Measurements from ENCODE around the gene ARHGAP28. TPM values are rescaled to one million over a fixed set of nuclear protein-coding genes. Genes with fewer than 3 reads are reported as not detected.

ARHGAP28 gene
- total and polyA plus RNA-seq, 10 of the 15 experiments (the other 5 are each of a cell fraction or from before 2014, with no cell fraction given): not detected

GRCh38 chr18:6874315-6874714 lies 144.8 kb downstream of the ARHGAP28 start:
- Histone ChIP-seq H3K4me2 (ENCODE audit: control insufficient read depth, insufficient read depth) (no peak overlapping the region), H3K36me3 (ENCODE audit: control insufficient read depth in 2 of 2, insufficient read depth in 2 of 2, low read length in 1 of 2) (no peaks in the 10 kb centered on the region), H3K79me2 (ENCODE audit: control insufficient read depth, insufficient read depth, low read length) (no peaks in the 10 kb centered on the region), H3K9me3 (replicated peaks; ENCODE audit: control insufficient read depth, insufficient read depth, low read length) (no peaks in the 10 kb centered on the region), H3K9ac (ENCODE audit: control insufficient read depth, insufficient read depth, low read length) (no peak overlapping the region), H2AFZ (ENCODE audit: control insufficient read depth, low read depth, low read length) (no peak overlapping the region), H4K20me1 (ENCODE audit: control insufficient read depth, insufficient read depth) (no peaks in the 10 kb centered on the region), H3K4me1 (ENCODE audit: control insufficient read depth, insufficient read depth, low read length) (no peaks in the 10 kb centered on the region), H3K27me3 (replicated peaks in 1 of 2; ENCODE audit: control insufficient read depth in 2 of 2, insufficient read depth in 2 of 2, low read length in 1 of 2) (no peaks in the 10 kb centered on the region), H3K27ac (ENCODE audit: control insufficient read depth, insufficient read depth) (no peak overlapping the region), H3K4me3 (no peak overlapping the region)
- TF ChIP-seq E4F1 (IDR thresholded peaks at IDR 0.05; ENCODE audit: borderline replicate concordance, partially characterized antibody) (no peak), HCFC1 (IDR thresholded peaks at IDR 0.05; ENCODE audit: low read length) (no peak), GATAD2B (conservative IDR thresholded peaks at IDR 0.05; ENCODE audit: low read depth) (no peak)
- in situ Hi-C loops (cut with MboI) (no loop called here), intact Hi-C loops (cut with micrococcal nuclease; ENCODE audit: unreplicated experiment) (no loop called here)
- DNase-seq (ENCODE audit: low read depth, low spot score): no peak
- no peak for ATAC-seq
- 0% methylated on average over 1 of the region's 1 CpG for WGBS (ENCODE audit: insufficient coverage, insufficient replicate concordance, low lambda C conversion rate, missing lambda C conversion rate)
- ChIA-PET CTCF (no interaction called here), SMC1A (ENCODE audit: uncharacterized antibody, unreplicated experiment) (no interaction called here), POLR2A (no interaction called here), RAD21 (ENCODE audit: unreplicated experiment) (no interaction called here)
- peak; percentile 35 for FAIRE-seq
- BruUV-seq (replicated peaks): no TSS peak

- Histone ChIP-seq H3K4me2 (ENCODE audit: control insufficient read depth, insufficient read depth) (no peak overlapping the region), H4K20me1 (ENCODE audit: control insufficient read depth, insufficient read depth) (no peaks in the 10 kb centered on the region), H3K27me3 (replicated peaks in 1 of 2; ENCODE audit: control insufficient read depth in 2 of 2, insufficient read depth in 2 of 2, low read length in 1 of 2) (no peaks in the 10 kb centered on the region), H3K4me1 (ENCODE audit: control insufficient read depth, insufficient read depth, low read length) (no peaks in the 10 kb centered on the region), H3K36me3 (ENCODE audit: control insufficient read depth in 2 of 2, insufficient read depth in 2 of 2, low read length in 1 of 2) (no peaks in the 10 kb centered on the region), H3K9ac (ENCODE audit: control insufficient read depth, insufficient read depth, low read length) (no peak overlapping the region), H3K79me2 (ENCODE audit: control insufficient read depth, insufficient read depth, low read length) (no peaks in the 10 kb centered on the region), H3K27ac (ENCODE audit: control insufficient read depth, insufficient read depth) (no peak overlapping the region), H2AFZ (ENCODE audit: control insufficient read depth, low read depth, low read length) (no peak overlapping the region), H3K9me3 (replicated peaks; ENCODE audit: control insufficient read depth, insufficient read depth, low read length) (no peaks in the 10 kb centered on the region), H3K4me3 (no peak overlapping the region)
- RAD21 ChIA-PET (ENCODE audit: unreplicated experiment): no interaction called here
- SMC1A ChIA-PET (ENCODE audit: uncharacterized antibody, unreplicated experiment): no interaction called here
- FAIRE-seq: no peak
- no peak for ATAC-seq
- 41% methylated on average over 6 of the region's 6 CpGs for WGBS (ENCODE audit: insufficient coverage, insufficient replicate concordance, low lambda C conversion rate, missing lambda C conversion rate)
- no peak for DNase-seq (ENCODE audit: low read depth, low spot score)
- intact Hi-C loops (cut with micrococcal nuclease; ENCODE audit: unreplicated experiment): no loop called here
- POLR2A ChIA-PET: no interaction called here
- in situ Hi-C loops (cut with MboI): no loop called here
- no TSS peak for BruUV-seq (replicated peaks)
- CTCF ChIA-PET: interaction anchor here (0.7 to 1.2 kb wide), 2 partner anchors 10 to 13 kb away, joined by 3 to 4 read pairs; no protein-coding TSS in a partner anchor
- TF ChIP-seq SIN3A (IDR thresholded peaks at IDR 0.05; ENCODE audit: low read depth, low read length) (no peak), ZBTB40 (IDR thresholded peaks at IDR 0.05; ENCODE audit: borderline replicate concordance) (no peak), STAT1 (conservative IDR thresholded peaks at IDR 0.05) (no peak), ZNF207 (IDR thresholded peaks at IDR 0.05; ENCODE audit: borderline replicate concordance) (no peak), CEBPB (IDR thresholded peaks at IDR 0.05; ENCODE audit: borderline replicate concordance in 1 of 2, low read depth in 2 of 2, low read length in 2 of 2) (no peak), HDAC6 (IDR thresholded peaks at IDR 0.05; ENCODE audit: unreplicated experiment) (no peak), CBX5 (IDR thresholded peaks at IDR 0.05; ENCODE audit: low read depth) (no peak), FOXK2 (IDR thresholded peaks at IDR 0.05) (no peak)
- TF ChIP-seq, protein P1, sequence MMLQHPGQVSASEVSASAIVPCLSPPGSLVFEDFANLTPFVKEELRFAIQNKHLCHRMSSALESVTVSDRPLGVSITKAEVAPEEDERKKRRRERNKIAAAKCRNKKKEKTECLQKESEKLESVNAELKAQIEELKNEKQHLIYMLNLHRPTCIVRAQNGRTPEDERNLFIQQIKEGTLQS (IDR thresholded peaks at IDR 0.05; ENCODE audit: borderline replicate concordance, extremely low read depth, low read depth, low read length): no peak
Measured at GRCh38 chr18:6875749-6876148, 146.2 kb downstream of the ARHGAP28 start.
